IPS DF 4.7 (cell line): Measurements from ENCODE around the gene ZNF22.

Source experiments
- DNase-seq: peaks from one replicate; pipeline ENCODE4 v3.0.0-alpha.2; 2013; ENCODE audit warnings: low spot score; ENCODE audit errors: extremely low read depth

ZNF22 gene

GRCh38 chr10:45000752-45001380, at the start of gene ZNF22:
Gene ZNF22 (plus strand): TSS chr10:45000923. CDS start chr10:45003369, 2,446 bp downstream.
- no peak for DNase-seq

GRCh38 chr10:44951576-44952226, 49.0 kb upstream of the ZNF22 start:
- no peak for DNase-seq

- no peak for DNase-seq
Observed at GRCh38 chr10:44952779-44953231, 47.9 kb upstream of the ZNF22 start.

- no peak for DNase-seq
Observed at GRCh38 chr10:44954042-44954441, 46.7 kb upstream of the ZNF22 start.

GRCh38 chr10:44954962-44955361, 45.8 kb upstream of the ZNF22 start:
- no peak for DNase-seq

DNA sequence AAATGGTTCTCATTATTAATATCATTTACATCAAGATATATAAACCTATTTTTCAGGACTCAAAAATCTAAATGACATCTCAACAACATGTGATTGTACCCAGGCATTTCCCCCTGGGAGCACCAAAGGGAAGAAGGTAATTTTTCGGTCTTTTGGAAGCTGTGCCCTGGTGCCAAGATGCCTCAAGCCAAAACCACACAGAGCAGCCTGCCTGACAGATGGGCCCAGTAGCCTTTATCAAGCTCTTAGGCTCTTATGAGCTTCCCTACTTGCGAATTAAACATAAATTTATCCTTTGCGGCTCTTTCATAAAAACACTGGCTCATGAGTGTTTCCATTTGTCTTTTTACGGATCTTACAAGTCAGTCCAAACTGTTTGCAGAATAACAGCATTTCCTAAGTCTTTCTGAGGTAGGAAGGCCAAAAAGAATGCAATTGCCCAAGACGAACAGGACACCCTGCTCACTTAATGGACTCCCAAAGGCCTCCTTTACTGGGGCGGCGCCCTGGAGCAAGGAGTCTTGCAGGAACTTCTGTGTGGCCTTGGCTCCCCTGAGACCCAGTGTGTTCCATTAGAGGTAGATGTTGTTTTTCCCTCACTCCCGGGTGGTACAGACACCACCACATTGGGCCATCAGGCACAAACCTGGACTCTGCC, 45.2 kb upstream of the ZNF22 start:
- DNase-seq: no peak

DNA sequence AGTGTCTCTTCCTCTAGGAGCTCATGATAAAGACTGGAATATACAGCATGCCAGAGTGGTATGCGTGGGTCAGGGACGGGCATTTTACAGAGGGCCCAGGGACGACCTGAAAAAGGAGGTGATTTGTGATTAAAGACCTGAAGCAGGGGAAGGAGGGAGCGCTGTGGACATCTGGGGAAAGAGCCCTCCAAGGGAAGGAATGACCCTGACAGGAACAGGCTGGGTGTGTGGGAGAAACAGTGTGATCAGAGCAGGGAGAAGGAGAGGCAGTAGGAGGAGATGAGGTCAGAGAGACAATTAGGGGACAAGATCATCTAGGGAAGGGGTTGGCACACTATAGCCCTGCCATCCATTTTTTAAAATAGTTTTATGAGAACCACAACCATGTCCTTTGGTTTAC, 44.5 kb upstream of the ZNF22 start:
- no peak for DNase-seq

- DNase-seq: no peak
Observed at GRCh38 chr10:44956717-44957706, 43.7 kb upstream of the ZNF22 start.

DNA sequence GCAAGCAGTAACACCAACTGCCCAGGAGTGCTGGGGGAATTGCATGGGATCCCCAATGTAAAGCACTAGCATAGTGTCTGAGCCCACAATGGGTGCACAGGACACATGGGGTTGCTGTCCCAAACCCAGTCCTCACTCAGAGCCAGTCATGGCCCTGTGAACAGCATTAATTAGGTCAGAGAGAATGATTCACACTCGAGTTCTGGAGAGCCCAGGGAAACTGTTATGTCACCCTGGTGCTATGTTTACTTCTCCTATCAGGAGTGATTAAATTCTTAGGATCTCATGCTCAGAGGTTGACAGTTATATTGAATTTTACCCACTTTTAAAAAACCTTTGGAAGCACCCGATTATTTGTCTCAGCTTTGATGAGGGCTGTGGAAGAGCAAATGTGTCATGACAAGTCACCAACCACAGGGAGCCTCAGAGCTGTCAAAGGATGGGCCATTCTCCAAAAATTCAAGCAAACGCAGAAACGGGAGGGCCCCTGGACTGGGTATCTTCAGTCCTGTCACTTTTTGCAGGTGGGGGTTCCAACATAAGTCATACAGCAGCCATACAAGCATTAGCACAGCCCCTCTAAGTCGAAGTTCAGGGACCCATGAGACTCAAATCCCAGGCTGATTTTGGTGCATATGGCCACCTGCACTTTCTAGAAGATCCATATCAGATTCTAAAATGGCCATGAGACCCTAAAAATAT, 42.4 kb upstream of the ZNF22 start:
- DNase-seq: no peak

GRCh38 chr10:44958898-44959246, 41.9 kb upstream of the ZNF22 start:
- DNase-seq: no peak

- no peak for DNase-seq
Observed at GRCh38 chr10:44959247-44960087, 41.3 kb upstream of the ZNF22 start, which contains the start of gene RASSF4. Gene RASSF4 (plus strand): TSS chr10:44959802. CDS start chr10:44970203, 10,401 bp downstream.

- no peak for DNase-seq
Observed at GRCh38 chr10:44960088-44960460, 40.6 kb upstream of the ZNF22 start.

DNA sequence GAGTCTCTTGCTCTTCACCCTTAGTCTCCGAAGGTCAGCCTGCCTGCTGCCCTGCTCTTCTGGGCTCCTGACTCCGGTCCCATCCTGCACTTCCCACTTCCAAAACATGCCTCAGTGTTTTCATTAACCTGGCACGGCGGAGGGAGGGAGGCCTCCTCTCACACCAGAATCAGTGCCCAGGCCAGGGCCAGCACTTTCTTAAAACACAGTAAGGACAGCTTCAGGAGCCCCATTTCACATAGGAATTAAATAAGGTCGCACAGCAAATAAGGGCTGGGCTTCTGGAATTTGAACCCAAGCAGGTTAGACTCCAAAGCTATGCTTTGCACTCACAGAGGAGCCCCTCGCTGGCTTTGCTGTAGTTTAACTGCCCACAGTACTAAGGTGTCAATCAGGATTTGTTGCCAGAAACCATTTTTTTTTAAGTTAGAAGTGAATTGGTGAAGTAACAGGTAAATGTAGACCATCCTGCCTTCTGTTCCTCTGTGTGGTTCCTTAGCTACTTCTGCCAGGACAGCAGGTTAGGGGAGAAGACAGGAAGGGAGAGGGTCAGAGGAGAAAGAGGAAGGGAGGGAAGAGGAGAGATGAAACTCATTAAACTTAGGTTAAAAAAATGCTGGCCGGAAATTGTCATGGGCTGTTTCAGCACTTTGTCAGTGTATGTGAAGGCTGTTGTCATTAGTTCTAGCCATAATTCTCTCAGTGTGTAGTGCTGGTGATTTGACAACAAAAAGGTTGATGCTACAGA, 40.1 kb upstream of the ZNF22 start:
- DNase-seq: no peak

- DNase-seq: no peak
Observed at GRCh38 chr10:44961230-44961571, 39.5 kb upstream of the ZNF22 start.

DNA sequence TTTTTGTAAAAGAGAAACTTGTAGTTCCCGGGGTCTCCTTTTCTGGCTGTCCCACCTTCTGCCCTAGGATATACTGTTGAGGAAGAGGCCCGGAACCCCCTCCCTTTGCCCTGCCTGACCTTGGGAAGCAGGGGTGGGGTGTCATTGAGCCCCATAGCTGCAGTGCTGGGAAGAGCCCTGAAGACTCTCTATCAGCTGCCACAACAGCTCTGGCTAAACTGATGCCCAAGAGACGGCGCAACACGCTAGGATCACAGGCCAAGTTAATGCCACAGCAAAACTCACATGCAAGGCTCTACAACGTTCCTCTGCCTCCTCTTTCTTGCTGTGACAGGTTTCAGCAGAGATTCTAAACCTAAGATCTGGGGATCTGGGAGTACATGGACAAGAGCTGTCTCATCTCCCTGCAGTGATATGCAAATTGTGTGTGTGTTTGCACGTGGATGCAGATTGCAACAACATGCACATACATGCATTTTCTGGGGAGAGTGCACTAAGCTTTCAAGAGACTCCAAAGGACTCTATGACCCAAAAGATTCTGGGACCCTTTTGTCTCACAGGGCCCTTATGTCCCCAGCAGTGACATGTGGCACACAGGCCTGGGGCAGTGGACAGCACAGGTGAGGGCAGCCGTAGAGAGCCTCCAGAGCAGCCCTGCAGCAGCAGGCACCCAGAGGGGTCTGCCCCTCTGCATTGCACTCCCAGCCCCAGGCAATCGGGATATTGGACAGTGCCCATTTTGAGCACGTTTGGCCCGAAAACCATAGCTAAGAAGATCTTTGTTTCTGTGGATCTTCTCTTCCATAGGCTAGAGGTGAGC, 38.6 kb upstream of the ZNF22 start:
- DNase-seq: no peak

DNA sequence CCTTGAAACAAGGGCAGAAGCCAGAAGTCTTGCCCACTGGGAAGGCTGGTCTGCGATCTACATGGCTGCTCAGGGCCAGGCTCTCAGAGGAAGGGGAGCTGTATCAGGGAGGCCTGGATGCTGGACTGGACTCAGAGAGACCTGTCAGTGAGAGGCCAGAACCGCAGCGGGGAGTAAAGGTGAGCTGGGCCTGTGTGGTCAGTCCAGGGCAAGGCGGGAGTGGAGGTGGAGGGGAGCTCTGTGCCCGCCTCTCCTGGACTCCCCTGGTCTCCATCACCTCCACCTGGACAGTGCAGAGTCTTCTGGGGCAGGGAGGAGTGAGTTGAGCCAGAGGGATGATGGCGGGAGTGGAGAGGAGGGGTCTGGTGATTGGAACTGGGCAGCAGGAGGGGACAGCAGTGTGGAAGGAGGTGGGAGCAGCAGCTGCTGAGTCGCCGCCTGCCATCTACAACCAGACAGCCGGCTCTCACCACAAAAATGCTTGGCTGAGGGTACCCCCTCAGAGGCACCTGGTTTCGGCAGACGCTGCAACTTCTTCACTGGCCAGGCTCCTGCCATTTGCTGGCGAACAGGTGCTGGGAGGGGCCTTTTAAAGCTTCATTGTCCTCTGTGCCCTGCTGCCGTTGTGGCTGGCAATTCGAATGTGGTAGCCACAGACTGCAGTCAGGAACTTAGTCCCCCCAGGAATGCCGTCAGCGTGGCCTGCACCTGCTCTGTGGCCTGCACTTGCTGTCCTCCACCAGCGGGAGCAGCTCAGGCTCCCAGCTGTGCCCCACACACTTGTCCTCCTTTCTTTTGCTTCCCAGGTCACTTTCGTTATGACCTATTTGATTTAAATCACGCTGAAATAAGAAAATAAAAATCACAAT, 37.6 kb upstream of the ZNF22 start:
- no peak for DNase-seq

- no peak for DNase-seq
Observed at GRCh38 chr10:44963772-44964633, 36.7 kb upstream of the ZNF22 start.
